Measurements from ENCODE around the gene ALPG.

Gene ALPG

GRCh38 chr2:232434563-232435374 is 28.1 kb downstream of the ALPG start:
- Histone ChIP-seq H3K27me3 (ENCODE audit: insufficient read depth, low read length) (no peaks in the 10 kb centered on the region), H2BK12ac (ENCODE audit: low read length) (no peak overlapping the region), H2AK5ac (ENCODE audit: low read length) (no peak overlapping the region), H3K4me3 (ENCODE audit: low read depth, low read length) (no peak overlapping the region), H2BK120ac (ENCODE audit: insufficient read depth, low read length, poor library complexity) (no peak overlapping the region), H3K79me2 (ENCODE audit: control insufficient read depth, insufficient read depth, low read length, poor library complexity) (no peaks in the 10 kb centered on the region), H3K4me1 (ENCODE audit: control insufficient read depth in 1 of 2, insufficient read depth in 2 of 2, low read length in 2 of 2) (peaks cover 2 to 7% of the 10 kb centered on the region in 2 experiments), H3K23ac (ENCODE audit: low read length) (no peak overlapping the region), H3K9ac (ENCODE audit: low read length) (no peak overlapping the region), H3K4me2 (ENCODE audit: low read length) (no peak overlapping the region), H2AFZ (ENCODE audit: insufficient read depth, low read length, poor library complexity) (no peak overlapping the region), H4K8ac (ENCODE audit: low read depth, low read length) (no peak overlapping the region), H3K36me3 (ENCODE audit: control insufficient read depth in 1 of 2, insufficient read depth in 2 of 2, low read length in 2 of 2) (no peaks in the 10 kb centered on the region), H3K14ac (ENCODE audit: low read length) (no peak overlapping the region), H3K4ac (ENCODE audit: low read depth, low read length) (no peak overlapping the region), H3K18ac (ENCODE audit: low read length) (no peak overlapping the region), H4K91ac (ENCODE audit: low read depth, low read length) (no peak overlapping the region), H2BK5ac (ENCODE audit: low read depth, low read length, poor library complexity) (no peak overlapping the region), H3K9me3 (ENCODE audit: insufficient read depth, low read depth, low read length) (peaks cover 5% of the 10 kb centered on the region), H4K12ac (ENCODE audit: low read depth, low read length) (no peak overlapping the region), H3K79me1 (ENCODE audit: low read length) (no peaks in the 10 kb centered on the region), H3K27ac (ENCODE audit: low read depth, low read length) (no peak overlapping the region)
- WGBS (ENCODE audit: extremely low coverage, insufficient coverage, insufficient read length) = no CpG with 5 or more reads among the region's 12 CpGs
- no peak for DNase-seq

- WGBS (ENCODE audit: extremely low coverage, insufficient coverage, insufficient read length) = no CpG with 5 or more reads among the region's 4 CpGs
- H3K4ac ChIP-seq (ENCODE audit: low read depth, low read length) = no peak overlapping the region
These were observed 28.7 kb downstream of the ALPG start for GRCh38 chr2:232435375-232435648.

GRCh38 chr2:232435805-232436204 is 29.2 kb downstream of the ALPG start:
- H2BK120ac ChIP-seq (ENCODE audit: insufficient read depth, low read length, poor library complexity) = no peak overlapping the region
- H3K27ac ChIP-seq (ENCODE audit: low read depth, low read length) = no peak overlapping the region
- no peak overlapping the region for H3K18ac ChIP-seq (ENCODE audit: low read length)
- H3K9ac ChIP-seq (ENCODE audit: low read length) = no peak overlapping the region
- no peak overlapping the region for H3K4me2 ChIP-seq (ENCODE audit: low read length)
- no peak overlapping the region for H3K23ac ChIP-seq (ENCODE audit: low read length)
- no peaks in the 10 kb centered on the region for H3K79me2 ChIP-seq (ENCODE audit: control insufficient read depth, insufficient read depth, low read length, poor library complexity)
- no peak overlapping the region for H3K4me3 ChIP-seq (ENCODE audit: low read depth, low read length)
- H3K36me3 ChIP-seq (ENCODE audit: control insufficient read depth in 1 of 2, insufficient read depth in 2 of 2, low read length in 2 of 2) = no peaks in the 10 kb centered on the region
- no peaks in the 10 kb centered on the region for H3K79me1 ChIP-seq (ENCODE audit: low read length)
- H2BK12ac ChIP-seq (ENCODE audit: low read length) = no peak overlapping the region
- WGBS (ENCODE audit: extremely low coverage, insufficient coverage, insufficient read length) = no CpG with 5 or more reads among the region's 7 CpGs
- H3K4me1 ChIP-seq (ENCODE audit: control insufficient read depth in 1 of 2, insufficient read depth in 2 of 2, low read length in 2 of 2) = peaks cover 2 to 7% of the 10 kb centered on the region in 2 experiments
- no peak for DNase-seq
- H2AFZ ChIP-seq (ENCODE audit: insufficient read depth, low read length, poor library complexity) = no peak overlapping the region
- no peak overlapping the region for H3K14ac ChIP-seq (ENCODE audit: low read length)
- no peaks in the 10 kb centered on the region for H3K27me3 ChIP-seq (ENCODE audit: insufficient read depth, low read length)
- no peak overlapping the region for H2BK5ac ChIP-seq (ENCODE audit: low read depth, low read length, poor library complexity)
- peaks cover 5% of the 10 kb centered on the region for H3K9me3 ChIP-seq (ENCODE audit: insufficient read depth, low read depth, low read length)
- H4K8ac ChIP-seq (ENCODE audit: low read depth, low read length) = no peak overlapping the region
- H4K91ac ChIP-seq (ENCODE audit: low read depth, low read length) = no peak overlapping the region
- H3K4ac ChIP-seq (ENCODE audit: low read depth, low read length) = no peak overlapping the region
- no peak overlapping the region for H2AK5ac ChIP-seq (ENCODE audit: low read length)
- H4K12ac ChIP-seq (ENCODE audit: low read depth, low read length) = no peak overlapping the region

More at GRCh38 chr2:232435375-232435648, 28.7 kb downstream of the ALPG start:
- Histone ChIP-seq H4K8ac (ENCODE audit: low read depth, low read length) (no peak overlapping the region), H3K79me1 (ENCODE audit: low read length) (no peaks in the 10 kb centered on the region), H2AFZ (ENCODE audit: insufficient read depth, low read length, poor library complexity) (no peak overlapping the region), H4K91ac (ENCODE audit: low read depth, low read length) (no peak overlapping the region), H3K9ac (ENCODE audit: low read length) (no peak overlapping the region), H4K12ac (ENCODE audit: low read depth, low read length) (no peak overlapping the region), H2AK5ac (ENCODE audit: low read length) (no peak overlapping the region), H2BK12ac (ENCODE audit: low read length) (no peak overlapping the region), H3K79me2 (ENCODE audit: control insufficient read depth, insufficient read depth, low read length, poor library complexity) (no peaks in the 10 kb centered on the region), H3K27ac (ENCODE audit: low read depth, low read length) (no peak overlapping the region), H3K18ac (ENCODE audit: low read length) (no peak overlapping the region), H3K36me3 (ENCODE audit: control insufficient read depth in 1 of 2, insufficient read depth in 2 of 2, low read length in 2 of 2) (no peaks in the 10 kb centered on the region), H3K4me1 (ENCODE audit: control insufficient read depth in 1 of 2, insufficient read depth in 2 of 2, low read length in 2 of 2) (peaks cover 2 to 7% of the 10 kb centered on the region in 2 experiments), H2BK5ac (ENCODE audit: low read depth, low read length, poor library complexity) (no peak overlapping the region), H3K14ac (ENCODE audit: low read length) (no peak overlapping the region), H3K23ac (ENCODE audit: low read length) (no peak overlapping the region), H3K4me3 (ENCODE audit: low read depth, low read length) (no peak overlapping the region), H2BK120ac (ENCODE audit: insufficient read depth, low read length, poor library complexity) (no peak overlapping the region), H3K9me3 (ENCODE audit: insufficient read depth, low read depth, low read length) (peaks cover 5% of the 10 kb centered on the region), H3K4me2 (ENCODE audit: low read length) (no peak overlapping the region), H3K27me3 (ENCODE audit: insufficient read depth, low read length) (no peaks in the 10 kb centered on the region)
- DNase-seq = no peak

GRCh38 chr2:232436381-232437194 is 29.9 kb downstream of the ALPG start:
- Histone ChIP-seq H2AK5ac (ENCODE audit: low read length) (no peak overlapping the region), H3K14ac (ENCODE audit: low read length) (no peak overlapping the region), H3K9me3 (ENCODE audit: insufficient read depth, low read depth, low read length) (peaks cover 7% of the 10 kb centered on the region), H3K79me2 (ENCODE audit: control insufficient read depth, insufficient read depth, low read length, poor library complexity) (no peaks in the 10 kb centered on the region), H3K4me2 (ENCODE audit: low read length) (no peak overlapping the region), H3K79me1 (ENCODE audit: low read length) (no peaks in the 10 kb centered on the region), H2BK5ac (ENCODE audit: low read depth, low read length, poor library complexity) (no peak overlapping the region), H2BK12ac (ENCODE audit: low read length) (no peak overlapping the region), H4K91ac (ENCODE audit: low read depth, low read length) (no peak overlapping the region), H2AFZ (ENCODE audit: insufficient read depth, low read length, poor library complexity) (no peak overlapping the region), H4K8ac (ENCODE audit: low read depth, low read length) (no peak overlapping the region), H3K4me3 (ENCODE audit: low read depth, low read length) (no peak overlapping the region), H3K4ac (ENCODE audit: low read depth, low read length) (no peak overlapping the region), H3K18ac (ENCODE audit: low read length) (no peak overlapping the region), H3K36me3 (ENCODE audit: control insufficient read depth in 1 of 2, insufficient read depth in 2 of 2, low read length in 2 of 2) (no peaks in the 10 kb centered on the region), H3K9ac (ENCODE audit: low read length) (no peak overlapping the region), H3K27ac (ENCODE audit: low read depth, low read length) (no peak overlapping the region), H3K23ac (ENCODE audit: low read length) (no peak overlapping the region), H3K4me1 (ENCODE audit: control insufficient read depth in 1 of 2, insufficient read depth in 2 of 2, low read length in 2 of 2) (peaks cover 2 to 7% of the 10 kb centered on the region in 2 experiments), H2BK120ac (ENCODE audit: insufficient read depth, low read length, poor library complexity) (no peak overlapping the region), H3K27me3 (ENCODE audit: insufficient read depth, low read length) (no peaks in the 10 kb centered on the region), H4K12ac (ENCODE audit: low read depth, low read length) (no peak overlapping the region)
- WGBS (ENCODE audit: extremely low coverage, insufficient coverage, insufficient read length) = no CpG with 5 or more reads among the region's 15 CpGs
- DNase-seq = no peak
